GM13976 (cell line): ENCODE data around the gene EDEM2.
A peak's percentile ranks its signal among the peaks of the same experiment; 100 is the strongest.
"Not testable (repeated sequence)": the region's sequence is repeated elsewhere in the genome, so short reads cannot be mapped to it uniquely, and the experiment has no call there.

Experiments
- DNase-seq: peaks from one replicate; pipeline ENCODE4 v3.0.0; 2012; ENCODE audit warnings: low spot score
- in situ Hi-C: fragments of 300-500 bp; cut with MboI; formaldehyde crosslinking; loops from one replicate; pipeline ENCODE4 v1.12.0; 2022; ENCODE audit warnings: low sequenced_read_pairs, mixed read lengths, inconsistent platforms; ENCODE audit not compliant: unreplicated experiment
- TF ChIP-seq, protein P1 (sequence below): IDR thresholded peaks from 2 replicates; pipeline ENCODE4 v1.5.1; 2012; ENCODE audit warnings: borderline replicate concordance, mild to moderate bottlenecking; ENCODE audit not compliant: insufficient read depth; ENCODE audit errors: extremely low read depth, missing control alignments, control extremely low read depth

The EDEM2 gene, protein sequence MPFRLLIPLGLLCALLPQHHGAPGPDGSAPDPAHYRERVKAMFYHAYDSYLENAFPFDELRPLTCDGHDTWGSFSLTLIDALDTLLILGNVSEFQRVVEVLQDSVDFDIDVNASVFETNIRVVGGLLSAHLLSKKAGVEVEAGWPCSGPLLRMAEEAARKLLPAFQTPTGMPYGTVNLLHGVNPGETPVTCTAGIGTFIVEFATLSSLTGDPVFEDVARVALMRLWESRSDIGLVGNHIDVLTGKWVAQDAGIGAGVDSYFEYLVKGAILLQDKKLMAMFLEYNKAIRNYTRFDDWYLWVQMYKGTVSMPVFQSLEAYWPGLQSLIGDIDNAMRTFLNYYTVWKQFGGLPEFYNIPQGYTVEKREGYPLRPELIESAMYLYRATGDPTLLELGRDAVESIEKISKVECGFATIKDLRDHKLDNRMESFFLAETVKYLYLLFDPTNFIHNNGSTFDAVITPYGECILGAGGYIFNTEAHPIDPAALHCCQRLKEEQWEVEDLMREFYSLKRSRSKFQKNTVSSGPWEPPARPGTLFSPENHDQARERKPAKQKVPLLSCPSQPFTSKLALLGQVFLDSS

DNA sequence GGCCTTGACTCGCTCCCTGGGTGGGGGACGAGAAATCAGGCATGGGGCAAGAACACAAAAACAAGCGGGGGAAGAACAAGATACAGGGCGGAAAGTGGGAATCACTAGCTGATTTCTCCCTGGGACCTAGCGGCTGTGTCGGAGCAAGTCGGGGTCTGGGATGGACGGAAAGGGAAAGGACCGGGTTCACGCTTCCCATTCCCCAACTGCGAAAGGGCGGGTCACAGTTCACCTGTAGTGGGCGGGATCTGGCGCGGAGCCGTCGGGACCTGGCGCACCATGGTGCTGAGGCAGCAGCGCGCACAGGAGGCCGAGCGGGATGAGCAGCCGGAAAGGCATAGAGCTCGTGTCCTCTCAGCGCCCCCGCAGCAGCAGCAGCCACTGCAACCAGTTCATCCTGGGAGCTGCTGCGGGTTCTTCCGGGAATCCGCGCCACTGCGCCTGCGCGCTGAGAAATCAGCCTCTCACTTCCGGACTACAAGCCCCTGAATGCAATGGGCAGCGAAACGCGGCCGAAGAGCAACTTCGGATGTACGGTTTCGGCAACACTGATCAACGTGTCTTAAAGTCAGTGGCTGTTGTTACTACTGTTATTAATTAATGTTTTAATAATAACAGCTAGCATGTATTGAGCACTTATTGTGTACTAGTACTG lies at the start of gene EDEM2:
EDEM2 (minus strand) TSS at position 417 of the 655 bp plus-strand sequence; CDS start at position 339, 78 bp downstream.
- in situ Hi-C loops: no loop called here
- peak; percentile 96 for DNase-seq
- TF ChIP-seq, protein P1, sequence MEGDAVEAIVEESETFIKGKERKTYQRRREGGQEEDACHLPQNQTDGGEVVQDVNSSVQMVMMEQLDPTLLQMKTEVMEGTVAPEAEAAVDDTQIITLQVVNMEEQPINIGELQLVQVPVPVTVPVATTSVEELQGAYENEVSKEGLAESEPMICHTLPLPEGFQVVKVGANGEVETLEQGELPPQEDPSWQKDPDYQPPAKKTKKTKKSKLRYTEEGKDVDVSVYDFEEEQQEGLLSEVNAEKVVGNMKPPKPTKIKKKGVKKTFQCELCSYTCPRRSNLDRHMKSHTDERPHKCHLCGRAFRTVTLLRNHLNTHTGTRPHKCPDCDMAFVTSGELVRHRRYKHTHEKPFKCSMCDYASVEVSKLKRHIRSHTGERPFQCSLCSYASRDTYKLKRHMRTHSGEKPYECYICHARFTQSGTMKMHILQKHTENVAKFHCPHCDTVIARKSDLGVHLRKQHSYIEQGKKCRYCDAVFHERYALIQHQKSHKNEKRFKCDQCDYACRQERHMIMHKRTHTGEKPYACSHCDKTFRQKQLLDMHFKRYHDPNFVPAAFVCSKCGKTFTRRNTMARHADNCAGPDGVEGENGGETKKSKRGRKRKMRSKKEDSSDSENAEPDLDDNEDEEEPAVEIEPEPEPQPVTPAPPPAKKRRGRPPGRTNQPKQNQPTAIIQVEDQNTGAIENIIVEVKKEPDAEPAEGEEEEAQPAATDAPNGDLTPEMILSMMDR: no peak

DNA sequence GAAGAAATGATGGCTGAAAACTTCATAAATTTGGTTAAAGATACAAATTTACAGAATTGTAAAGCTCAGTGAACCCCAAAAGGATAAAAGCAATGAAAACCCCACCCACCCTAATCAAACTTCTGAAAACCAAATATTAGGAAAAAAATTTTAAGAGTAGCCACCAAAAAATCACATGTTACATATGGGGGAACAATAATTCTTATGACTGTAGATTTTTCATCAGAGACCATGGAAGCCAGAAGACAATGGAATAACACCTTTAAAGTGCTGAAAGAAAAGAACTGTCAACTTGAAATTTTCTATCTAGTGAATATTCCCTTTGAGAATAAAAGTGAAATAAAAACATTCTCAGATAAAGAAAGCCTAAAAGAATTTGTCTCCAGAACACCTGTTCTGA lies 49.2 kb upstream of the EDEM2 start:
- DNase-seq: no peak
- TF ChIP-seq, protein P1: no peak
- in situ Hi-C loops: no loop called here

DNA sequence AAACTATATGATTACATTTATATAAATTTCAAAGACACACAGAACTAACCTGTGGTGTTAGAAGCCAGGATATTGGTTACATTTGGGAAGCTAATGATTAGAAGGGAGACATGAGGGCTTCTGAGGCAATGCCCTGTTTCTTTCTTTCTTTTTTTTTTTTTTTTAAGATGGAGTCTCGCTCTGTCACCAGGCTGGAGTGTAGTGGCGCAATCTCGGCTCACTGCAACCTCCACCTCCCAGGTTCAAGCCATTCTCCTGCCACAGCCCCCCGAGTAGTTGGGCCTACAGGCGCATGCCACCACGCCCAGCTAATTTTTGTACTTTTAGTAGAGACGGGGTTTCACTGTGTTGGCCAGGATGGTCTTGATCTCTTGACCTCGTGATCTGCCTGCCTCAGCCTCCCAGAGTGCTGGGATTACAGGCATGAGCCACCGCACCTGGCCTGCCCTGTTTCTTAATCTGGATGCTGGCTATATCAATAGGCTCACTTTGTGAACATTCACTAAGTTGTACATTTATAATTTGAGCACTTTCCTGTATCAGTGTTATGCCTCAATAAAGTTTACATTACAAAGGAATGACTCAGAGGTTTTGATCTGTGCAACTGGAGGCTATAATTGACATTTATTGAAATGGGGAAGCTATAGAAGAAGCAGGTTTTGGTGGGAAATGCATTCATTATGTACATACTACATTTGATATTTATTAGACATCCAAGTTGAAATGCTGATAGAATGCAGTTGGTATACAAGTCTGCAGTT lies 46.1 kb upstream of the EDEM2 start:
- in situ Hi-C loops, DNase-seq: not testable (repeated sequence)

DNA sequence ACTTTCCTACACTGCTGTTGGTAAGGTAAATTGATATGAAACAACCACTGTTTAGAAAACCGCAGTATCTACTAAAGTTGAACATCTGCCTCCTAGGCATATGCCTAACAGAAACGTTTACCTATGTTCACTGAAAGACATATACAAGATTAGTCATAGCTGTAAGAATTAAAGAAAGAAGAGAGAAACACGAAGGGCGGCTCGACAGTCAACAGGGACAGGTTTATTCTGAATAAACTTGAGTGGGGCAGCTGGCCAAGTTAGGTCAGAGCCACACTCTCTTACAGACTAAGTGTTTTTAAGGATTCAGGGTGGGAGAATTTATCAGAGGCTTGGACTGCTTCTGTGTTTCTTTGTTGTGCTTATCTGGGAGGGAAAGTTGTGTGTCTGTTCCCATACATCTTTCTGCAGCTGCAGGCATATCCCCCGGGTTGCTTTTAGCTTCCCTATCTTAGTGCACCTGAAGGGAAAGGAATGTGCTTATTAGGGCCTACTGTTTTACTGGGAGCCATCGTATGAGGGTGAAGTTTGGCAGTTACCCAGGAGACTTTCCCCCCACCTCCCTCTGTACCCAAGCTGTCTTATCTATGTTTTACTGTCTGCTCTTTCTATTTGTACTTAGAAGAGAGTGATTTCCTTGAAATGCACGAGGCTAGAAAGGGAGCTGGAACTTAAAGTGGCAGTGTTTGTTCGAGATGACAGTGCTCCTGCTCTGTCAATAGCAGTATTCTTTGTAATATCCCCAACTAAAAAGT lies 45.2 kb upstream of the EDEM2 start:
- no peak for DNase-seq
- TF ChIP-seq, protein P1: no peak
- in situ Hi-C loops: no loop called here

DNA sequence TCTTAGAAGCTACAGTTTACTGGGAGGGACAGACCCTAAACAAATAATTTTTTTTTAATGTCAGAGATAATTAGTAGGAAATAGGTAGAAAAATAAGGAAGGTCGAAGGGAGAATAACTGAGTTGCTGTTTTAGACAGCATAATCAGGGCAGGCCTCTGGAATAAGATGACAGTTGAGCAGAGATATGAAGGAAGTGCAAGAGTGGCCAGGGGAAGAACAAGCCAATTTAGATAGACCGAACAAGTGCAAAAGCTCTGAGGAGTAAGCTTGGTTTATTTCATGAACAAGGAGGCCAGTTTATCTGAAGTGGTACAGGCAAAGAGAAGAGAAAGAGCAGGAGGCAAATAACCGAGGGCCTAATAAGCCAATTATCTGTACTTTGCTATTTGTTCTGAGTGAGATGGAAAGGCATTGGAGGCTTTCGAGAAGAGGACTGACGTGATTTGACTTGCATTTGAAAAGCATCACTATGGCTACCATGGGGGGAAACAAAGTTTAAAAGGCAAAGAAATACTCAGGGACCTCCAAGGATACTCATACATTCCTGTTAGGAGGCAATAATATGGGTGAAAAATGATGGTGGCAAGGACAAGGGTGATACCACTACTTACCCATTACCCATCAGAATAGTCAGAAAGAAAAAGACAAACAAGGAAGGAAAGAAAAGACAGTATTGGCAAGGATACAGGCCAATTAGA lies 44.4 kb upstream of the EDEM2 start:
- TF ChIP-seq, protein P1: no peak
- no peak for DNase-seq
- in situ Hi-C loops: no loop called here

DNA sequence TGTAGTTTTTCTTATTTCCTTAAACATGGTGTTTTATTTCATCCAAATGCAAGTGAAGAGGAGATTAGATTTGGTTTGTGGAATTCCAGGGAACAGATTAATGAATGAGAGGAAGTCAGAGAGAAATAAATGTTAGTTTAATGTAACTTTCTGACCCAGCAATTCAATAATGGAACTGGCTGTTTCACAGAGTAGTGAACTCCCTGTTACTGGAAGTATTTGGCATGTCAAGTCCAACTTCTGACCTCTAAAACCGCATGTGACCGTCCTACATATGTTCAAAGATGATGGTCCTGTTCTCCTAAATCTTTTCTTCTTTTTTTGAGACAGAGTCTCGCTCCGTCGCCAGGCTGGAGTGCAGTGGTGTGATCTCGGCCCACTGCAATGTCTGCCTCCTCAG lies 43.4 kb upstream of the EDEM2 start:
- in situ Hi-C loops: no loop called here

DNA sequence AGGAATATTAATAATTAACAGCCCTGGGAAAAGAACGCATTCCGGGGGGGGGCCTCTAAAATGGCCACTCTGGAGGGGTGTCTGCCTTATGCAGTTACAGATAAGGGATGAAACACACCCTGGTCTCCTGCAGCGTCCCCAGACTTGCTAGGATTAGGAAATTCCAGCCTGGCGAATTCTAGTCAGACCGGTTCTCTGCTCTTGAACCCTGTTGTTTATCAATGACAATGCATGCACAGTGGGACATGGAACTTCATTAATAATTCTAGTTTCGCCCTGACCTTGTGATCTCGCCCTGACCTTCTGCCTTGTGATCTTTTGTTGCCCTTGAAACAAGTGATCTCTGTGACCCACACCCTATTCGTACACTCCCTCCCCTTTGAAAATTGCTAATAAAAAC lies 42.1 kb upstream of the EDEM2 start:
- in situ Hi-C loops, DNase-seq: not testable (repeated sequence)

More for the DNA sequence above, 43.4 kb upstream of the EDEM2 start:
- no peak for DNase-seq
- TF ChIP-seq, protein P1: no peak
